Stomach (tissue), 9 donors: ENCODE data around the gene DHRS9. TPM values are rescaled to one million over a fixed set of nuclear protein-coding genes. Genes with fewer than 3 reads are reported as not detected.

Source experiments
- DNase-seq, 2 donors: peaks; one replicate each; pipeline versions ENCODE4 v3.0.0 to v3.0.0-alpha.2; 2013 to 2019
- H3K27ac ChIP-seq, 5 donors: fragments of 200-600 bp in 4 of 5; sonication (generic) in 4 of 5; one replicate each; pipeline ENCODE4 v1.5.1; 2013 to 2019; ENCODE audit warnings: mild to moderate bottlenecking in 1 of 5, moderate library complexity in 1 of 5
- H3K27me3 ChIP-seq, 3 donors: fragments of 200-600 bp; sonication (generic); one replicate each; pipeline ENCODE4 v1.5.1; 2017 to 2019; ENCODE audit warnings: mixed run types in 1 of 3
- H3K36me3 ChIP-seq, 4 donors: fragments of 200-600 bp; sonication (generic); 1 replicate in 3 of 4; 2 replicates in 1 of 4; pipeline ENCODE4 v1.5.1; 2016 to 2019
- H3K4me1 ChIP-seq, 4 donors: fragments of 200-600 bp; sonication (generic); one replicate each; pipeline ENCODE4 v1.5.1; 2016 to 2019
- H3K4me3 ChIP-seq, 4 donors: fragments of 200-600 bp; sonication (generic) in 3 of 4; one replicate each; pipeline ENCODE4 v1.5.1; 2016 to 2019; ENCODE audit warnings: mild to moderate bottlenecking in 1 of 4
- H3K9me3 ChIP-seq, 4 donors: fragments of 200-600 bp; sonication (generic); one replicate each; pipeline ENCODE4 v1.5.1; 2016 to 2019
- EP300 ChIP-seq: sonication (generic); formaldehyde crosslinking; IDR thresholded peaks from one replicate; pipeline ENCODE4 v1.6.1; 2017; ENCODE audit warnings: antibody characterized with exemption
- POLR2A ChIP-seq, 4 donors: fragments of 450-650 bp; IDR thresholded peaks; one replicate each; pipeline ENCODE4 v1.6.1; 2016; ENCODE audit warnings: antibody characterized with exemption in 4 of 4, control low read depth in 2 of 4, mild to moderate bottlenecking in 1 of 4, moderate library complexity in 1 of 4
- POLR2AphosphoS5 ChIP-seq, 3 donors: sonication (generic); formaldehyde crosslinking; IDR thresholded peaks; one replicate each; pipeline ENCODE4 v1.6.1; 2016; ENCODE audit warnings: antibody characterized with exemption in 3 of 3
- WGBS, 5 donors: extraction: QIAGEN DNeasy Blood & Tissue Kit in 3 of 5; methylation state at CpG; one replicate each; pipeline versions ENCODE4 v1.1.5 to v1.1.7; 2013 to 2018; 5-methylcytosine and 5-hydroxymethylcytosine counted together
- intact Hi-C: fragments of 100-400 bp; cut with DNase I; formaldehyde crosslinking; loops from one replicate; pipeline ENCODE4 v1.15.1; 2023; ENCODE audit warnings: low total_unique reads
- polyA plus RNA-seq, 3 donors: library from polyadenylated mRNA; stranded (reverse); fragments of 200-250 nt; gene quantifications; one replicate each; pipeline ENCODE4 v1.2.3, GENCODE V29; 2013
- total RNA-seq, 5 donors: library from RNA; depleted of rRNA; stranded (reverse); fragments of >200 nt; gene quantifications; one replicate each; pipeline versions ENCODE4 v1.1.0 to v1.2.3, GENCODE V29; 2014 to 2016
- TF ChIP-seq, protein P1 (sequence below), 7 experiments: fragments of 450-650 bp in 4 of 7; fragments of 200-600 bp in 3 of 7; sonication (generic) in 3 of 7; IDR thresholded peaks; one replicate each; pipeline ENCODE4 v1.5.1; 2016 to 2019; ENCODE audit warnings: antibody characterized with exemption in 7 of 7, control low read depth in 2 of 7, mild to moderate bottlenecking in 1 of 7
- donor health status: healthy with polysubstance abuse.
- donor health status: Bipolar disorder and iron deficiency.
- donor health status: healthy.

The DHRS9 gene
- total and polyA plus RNA-seq, 8 donors: 1.3 to 19.3 (median 2.6) TPM; not detected in 1

DNA sequence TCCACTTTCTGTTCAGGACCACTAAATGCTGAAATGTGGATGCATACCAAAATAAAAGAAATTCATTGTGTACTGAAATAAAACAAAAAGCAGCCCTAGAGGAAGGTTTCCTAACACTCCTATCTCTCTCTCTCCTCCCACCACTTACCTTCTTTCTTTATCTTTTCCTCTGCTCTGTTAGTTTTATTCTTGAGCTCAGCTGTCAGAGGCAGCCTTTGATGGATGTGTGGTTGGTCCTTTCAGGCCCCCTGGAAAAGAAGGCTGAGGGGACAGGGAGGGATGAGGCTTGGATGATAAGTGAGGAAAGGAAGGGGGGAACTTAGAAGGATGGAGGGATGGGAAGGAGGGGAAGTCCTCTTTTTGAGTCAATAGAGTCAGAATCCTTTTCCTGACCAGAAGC is 47.6 kb downstream of the DHRS9 start:
- no peaks in the 10 kb centered on the region for H3K4me1 ChIP-seq
- no peak overlapping the region for H3K4me3 ChIP-seq
- DNase-seq: no peak
- TF ChIP-seq EP300: no peak
- TF ChIP-seq POLR2AphosphoS5 (IDR thresholded peaks at IDR 0.05): no peak
- TF ChIP-seq, protein P1, sequence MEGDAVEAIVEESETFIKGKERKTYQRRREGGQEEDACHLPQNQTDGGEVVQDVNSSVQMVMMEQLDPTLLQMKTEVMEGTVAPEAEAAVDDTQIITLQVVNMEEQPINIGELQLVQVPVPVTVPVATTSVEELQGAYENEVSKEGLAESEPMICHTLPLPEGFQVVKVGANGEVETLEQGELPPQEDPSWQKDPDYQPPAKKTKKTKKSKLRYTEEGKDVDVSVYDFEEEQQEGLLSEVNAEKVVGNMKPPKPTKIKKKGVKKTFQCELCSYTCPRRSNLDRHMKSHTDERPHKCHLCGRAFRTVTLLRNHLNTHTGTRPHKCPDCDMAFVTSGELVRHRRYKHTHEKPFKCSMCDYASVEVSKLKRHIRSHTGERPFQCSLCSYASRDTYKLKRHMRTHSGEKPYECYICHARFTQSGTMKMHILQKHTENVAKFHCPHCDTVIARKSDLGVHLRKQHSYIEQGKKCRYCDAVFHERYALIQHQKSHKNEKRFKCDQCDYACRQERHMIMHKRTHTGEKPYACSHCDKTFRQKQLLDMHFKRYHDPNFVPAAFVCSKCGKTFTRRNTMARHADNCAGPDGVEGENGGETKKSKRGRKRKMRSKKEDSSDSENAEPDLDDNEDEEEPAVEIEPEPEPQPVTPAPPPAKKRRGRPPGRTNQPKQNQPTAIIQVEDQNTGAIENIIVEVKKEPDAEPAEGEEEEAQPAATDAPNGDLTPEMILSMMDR (IDR thresholded peaks at IDR 0.05): no peak
- TF ChIP-seq POLR2A (IDR thresholded peaks at IDR 0.05): no peak
- no peak overlapping the region for H3K27ac ChIP-seq
- intact Hi-C loops: no loop called here
- no peaks in the 10 kb centered on the region for H3K9me3 ChIP-seq
- H3K36me3 ChIP-seq: no peaks in the 10 kb centered on the region
- no peaks in the 10 kb centered on the region for H3K27me3 ChIP-seq

DNA sequence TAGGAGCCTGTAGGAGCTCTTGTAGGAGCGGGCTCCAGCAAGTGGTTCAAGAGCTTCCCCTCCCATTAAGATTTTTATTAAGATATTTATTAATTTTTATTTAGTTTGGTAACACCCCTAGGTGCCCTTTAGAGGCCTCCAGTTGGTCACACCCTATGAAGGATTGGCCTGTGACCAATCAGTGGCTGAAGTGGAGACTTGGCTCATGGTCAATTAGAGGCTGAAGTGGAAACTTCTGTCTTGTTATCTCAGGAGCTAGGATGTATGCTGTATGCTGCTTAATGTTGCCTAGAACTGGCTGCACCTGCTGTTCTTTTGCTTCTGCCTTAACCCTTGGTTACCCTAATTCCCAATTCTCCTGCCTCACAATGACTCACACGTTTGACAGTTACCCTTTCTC is 48.7 kb downstream of the DHRS9 start:
- TF ChIP-seq POLR2AphosphoS5 (IDR thresholded peaks at IDR 0.05) (no peak), POLR2A (IDR thresholded peaks at IDR 0.05) (no peak)
- 55 to 75% (median 71%) methylated on average over 2 of the region's 2 CpGs for WGBS, 5 donors
- H3K27me3 ChIP-seq: no peaks in the 10 kb centered on the region
- intact Hi-C loops: no loop called here
- H3K4me3 ChIP-seq: no peak overlapping the region
- no peaks in the 10 kb centered on the region for H3K9me3 ChIP-seq
- no peak for DNase-seq
- no peaks in the 10 kb centered on the region for H3K36me3 ChIP-seq
- H3K27ac ChIP-seq: no peak overlapping the region
- H3K4me1 ChIP-seq: no peaks in the 10 kb centered on the region

DNA sequence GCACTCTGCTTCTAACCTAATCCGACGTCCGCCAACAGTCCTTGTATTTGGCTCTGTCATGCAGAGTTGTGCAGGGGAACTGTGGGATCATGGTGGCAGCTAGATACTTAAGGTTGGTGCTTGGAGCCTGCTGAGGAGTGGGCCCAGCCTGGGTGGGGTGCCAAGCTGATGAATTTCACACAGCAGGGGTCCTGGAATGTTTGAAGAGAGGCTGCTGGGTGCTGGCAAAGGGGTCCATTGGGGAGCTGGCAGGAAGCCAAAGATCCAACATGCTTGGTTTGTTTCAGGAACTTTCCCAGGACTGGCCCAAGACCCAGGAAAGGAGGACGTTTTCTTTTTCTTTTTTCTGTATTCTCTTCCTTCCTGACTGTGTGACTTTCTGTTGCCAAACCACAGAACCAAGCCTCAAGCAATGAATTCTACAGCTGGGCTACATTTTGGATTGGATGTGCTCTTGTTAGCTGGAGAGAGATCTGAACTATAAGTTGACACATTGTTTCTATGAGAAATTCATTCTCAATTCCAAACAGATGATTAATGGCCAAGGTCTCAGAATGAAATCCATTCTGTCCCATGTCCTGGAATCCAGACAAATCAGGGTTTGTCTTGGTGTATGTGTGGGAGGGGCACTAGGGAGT is 49.9 kb downstream of the DHRS9 start:
- Histone ChIP-seq H3K4me3 (no peak overlapping the region), H3K4me1 (no peaks in the 10 kb centered on the region), H3K27ac (no peak overlapping the region), H3K9me3 (no peaks in the 10 kb centered on the region), H3K27me3 (no peaks in the 10 kb centered on the region), H3K36me3 (no peaks in the 10 kb centered on the region)
- intact Hi-C loops: no loop called here
- no peak for DNase-seq
- WGBS, 5 donors: 53 to 67% (median 63%) methylated on average over 4 of the region's 4 CpGs
- TF ChIP-seq EP300 (no peak), POLR2A (IDR thresholded peaks at IDR 0.05) (no peak), POLR2AphosphoS5 (IDR thresholded peaks at IDR 0.05) (no peak)
- TF ChIP-seq, protein P1 (IDR thresholded peaks at IDR 0.05): no peak

DNA sequence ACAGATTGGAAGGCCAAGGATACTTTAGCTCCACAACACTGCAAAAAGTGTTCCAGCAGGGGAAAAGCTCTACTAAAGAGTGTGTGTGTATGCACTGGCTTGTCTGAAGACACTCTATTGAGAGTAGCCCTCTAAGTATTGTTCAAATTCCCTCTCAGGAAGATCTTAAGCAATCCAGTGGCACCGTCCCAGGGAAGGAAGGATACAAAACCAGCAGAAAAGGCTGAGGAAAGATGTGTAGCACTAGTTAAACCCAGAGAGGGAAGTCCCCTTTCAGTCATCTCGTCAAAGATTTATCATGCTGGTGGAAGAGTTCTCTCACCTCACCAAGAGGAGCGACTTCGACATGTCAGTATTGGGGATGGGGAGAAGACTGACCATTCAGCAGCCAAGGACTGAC is 50.5 kb downstream of the DHRS9 start:
- no peak overlapping the region for H3K27ac ChIP-seq
- 81 to 92% (median 90%) methylated on average over 4 of the region's 4 CpGs for WGBS, 5 donors

More for the DNA sequence above, 50.5 kb downstream of the DHRS9 start:
- H3K4me1 ChIP-seq: no peaks in the 10 kb centered on the region
- no peak for TF ChIP-seq POLR2AphosphoS5 (IDR thresholded peaks at IDR 0.05)
- TF ChIP-seq EP300: no peak
- TF ChIP-seq, protein P1 (IDR thresholded peaks at IDR 0.05): no peak
- TF ChIP-seq POLR2A (IDR thresholded peaks at IDR 0.05): no peak
- no peaks in the 10 kb centered on the region for H3K27me3 ChIP-seq
- no peaks in the 10 kb centered on the region for H3K36me3 ChIP-seq
- intact Hi-C loops: no loop called here
- no peak for DNase-seq
- no peaks in the 10 kb centered on the region for H3K9me3 ChIP-seq
- H3K4me3 ChIP-seq: no peak overlapping the region
